Gastroesophageal sphincter (tissue), 4 donors: ENCODE results near the gene SLC26A4. TPM values are rescaled to one million over a fixed set of nuclear protein-coding genes. Genes with fewer than 3 reads are reported as not detected.

ENCODE experiments used
- ATAC-seq: fragments of 150-250 bp; one replicate; pipeline ENCODE4 v1.9.1; 2016; ENCODE audit warnings: mild to moderate bottlenecking, moderate library complexity
- H3K27ac ChIP-seq, 4 donors: fragments of 200-600 bp; sonication (generic) in 3 of 4; 1 replicate in 3 of 4; 2 replicates in 1 of 4; pipeline ENCODE4 v1.5.1; 2016 to 2019
- H3K27me3 ChIP-seq: fragments of 200-600 bp; sonication (generic); one replicate; pipeline ENCODE4 v1.5.1; 2019
- H3K36me3 ChIP-seq, 2 donors: fragments of 200-600 bp; sonication (generic); one replicate each; pipeline ENCODE4 v1.5.1; 2019; ENCODE audit warnings: control low read depth in 1 of 2
- H3K4me1 ChIP-seq, 3 donors: fragments of 200-600 bp; sonication (generic); 1 replicate in 2 of 3; 2 replicates in 1 of 3; pipeline ENCODE4 v1.5.1; 2016 to 2019; ENCODE audit warnings: control low read depth in 2 of 3
- H3K4me3 ChIP-seq, 2 donors: fragments of 200-600 bp; sonication (generic); one replicate each; pipeline ENCODE4 v1.5.1; 2019; ENCODE audit warnings: mild to moderate bottlenecking in 1 of 2, moderate library complexity in 1 of 2
- H3K9me3 ChIP-seq, 3 donors: fragments of 200-600 bp; sonication (generic); one replicate each; pipeline ENCODE4 v1.5.1; 2017 to 2019; ENCODE audit warnings: control low read depth in 2 of 3
- CTCF ChIP-seq, 4 experiments: fragments of 200-600 bp in 2 of 4; fragments of 450-650 bp in 2 of 4; sonication (generic) in 1 of 4; IDR thresholded peaks; one replicate each; pipeline ENCODE4 v1.5.1; 2017 to 2019; ENCODE audit warnings: antibody characterized with exemption in 4 of 4, mild to moderate bottlenecking in 2 of 4, moderate library complexity in 2 of 4
- EP300 ChIP-seq: sonication (generic); formaldehyde crosslinking; IDR thresholded peaks from one replicate; pipeline ENCODE4 v1.6.1; 2017; ENCODE audit warnings: antibody characterized with exemption, mild to moderate bottlenecking
- POLR2A ChIP-seq, 2 donors: fragments of 450-650 bp; IDR thresholded peaks; one replicate each; pipeline ENCODE4 v1.6.1; 2017; ENCODE audit warnings: antibody characterized with exemption in 2 of 2, mild to moderate bottlenecking in 2 of 2, moderate library complexity in 1 of 2
- POLR2AphosphoS5 ChIP-seq: sonication (generic); formaldehyde crosslinking; IDR thresholded peaks from one replicate; pipeline ENCODE4 v1.6.1; 2017; ENCODE audit warnings: antibody characterized with exemption
- WGBS, 2 donors: methylation state at CpG; one replicate each; pipeline ENCODE4 v1.1.5; 2018; ENCODE audit warnings: low coverage in 1 of 2; 5-methylcytosine and 5-hydroxymethylcytosine counted together
- total RNA-seq, 4 donors: library from RNA; depleted of rRNA; stranded (reverse); fragments of >200 nt; gene quantifications; one replicate each; pipeline ENCODE4 v1.1.0, GENCODE V29; 2016

Gene SLC26A4
- total RNA-seq, 4 donors from 2014 or later = 0.42 to 6.1 (median 1.4) TPM

DNA sequence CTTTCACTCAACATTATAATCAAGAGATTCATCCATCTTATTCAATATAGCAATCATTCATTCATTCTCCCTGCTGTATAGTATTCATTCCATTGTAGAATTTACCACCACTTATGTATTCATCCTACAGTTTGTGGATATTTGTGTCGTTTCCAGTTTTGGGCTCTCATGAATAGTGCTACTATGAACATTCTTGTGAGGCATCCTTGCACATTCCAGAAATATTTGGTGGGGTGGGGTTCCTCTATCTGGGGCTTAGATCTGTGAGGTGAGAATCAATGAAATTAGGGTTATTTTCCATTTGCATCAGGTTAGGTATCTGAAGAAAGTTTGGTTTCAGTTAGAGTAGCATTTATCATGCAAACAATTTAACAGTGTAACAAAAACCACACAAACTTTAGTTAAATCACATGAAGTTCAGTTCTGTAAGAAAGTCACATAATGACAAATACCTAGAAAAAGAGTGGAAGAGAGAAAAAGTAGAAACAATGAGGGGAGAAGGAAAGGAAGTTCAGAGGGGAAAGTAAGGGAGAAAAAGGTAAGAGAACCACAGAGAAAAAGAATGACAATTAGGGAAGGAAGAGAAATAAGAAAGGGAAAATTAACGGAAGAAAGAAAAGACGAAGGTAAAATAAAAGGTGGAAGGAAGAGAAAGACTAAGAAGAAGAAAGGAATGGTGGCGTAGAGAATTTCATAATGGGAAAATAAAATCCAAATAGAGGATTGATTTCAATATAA lies 58.0 kb downstream of the SLC26A4 start:
- no peak for TF ChIP-seq EP300
- no peak for TF ChIP-seq POLR2AphosphoS5
- TF ChIP-seq CTCF (IDR thresholded peaks at IDR 0.05) = no peak
- no peak for TF ChIP-seq POLR2A (IDR thresholded peaks at IDR 0.05)
- Histone ChIP-seq H3K27ac (no peak overlapping the region), H3K4me3 (no peak overlapping the region), H3K36me3 (no peaks in the 10 kb centered on the region), H3K4me1 (no peaks in the 10 kb centered on the region), H3K27me3 (no peaks in the 10 kb centered on the region), H3K9me3 (no peaks in the 10 kb centered on the region)
- 74 to 76% methylated on average over 4 of the region's 4 CpGs for WGBS, 2 donors
- no peak for ATAC-seq

GRCh38 chr7:107721286-107721685 lies 60.7 kb downstream of the SLC26A4 start:
- Histone ChIP-seq H3K27me3 (no peaks in the 10 kb centered on the region), H3K9me3 (no peaks in the 10 kb centered on the region), H3K4me3 (no peak overlapping the region), H3K4me1 (no peaks in the 10 kb centered on the region), H3K36me3 (no peaks in the 10 kb centered on the region), H3K27ac (no peak overlapping the region)
- TF ChIP-seq EP300 = no peak
- no peak for TF ChIP-seq CTCF (IDR thresholded peaks at IDR 0.05)
- no peak for TF ChIP-seq POLR2A (IDR thresholded peaks at IDR 0.05)
- no peak for TF ChIP-seq POLR2AphosphoS5
- WGBS, 2 donors = 55 to 68% methylated on average over 1 of the region's 1 CpG
- ATAC-seq = no peak

DNA sequence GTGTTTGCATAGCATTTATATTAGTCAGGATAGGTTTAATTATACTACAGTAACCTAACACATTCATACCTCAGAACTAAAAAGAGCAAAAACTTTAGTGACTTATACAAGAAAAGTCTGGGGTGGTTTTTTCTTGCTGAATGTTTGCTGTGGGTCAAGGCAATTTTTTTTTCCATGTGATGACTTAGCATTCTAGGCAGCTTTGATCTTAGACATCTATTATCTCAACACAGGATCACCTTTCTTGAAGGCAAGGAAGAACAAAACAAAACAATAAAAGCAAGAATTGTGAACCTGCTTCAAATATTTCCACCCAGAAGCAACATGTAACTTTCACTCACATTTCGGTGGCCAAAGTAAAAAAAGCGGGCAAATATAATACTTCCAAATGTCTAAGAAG lies 62.6 kb downstream of the SLC26A4 start:
- no peak for ATAC-seq
- Histone ChIP-seq H3K9me3 (no peaks in the 10 kb centered on the region), H3K4me1 (no peaks in the 10 kb centered on the region), H3K27ac (no peak overlapping the region), H3K4me3 (no peak overlapping the region), H3K27me3 (peaks cover 9% of the 10 kb centered on the region), H3K36me3 (no peaks in the 10 kb centered on the region)
- 90 to 94% methylated on average over 2 of the region's 2 CpGs for WGBS, 2 donors
- TF ChIP-seq POLR2A (IDR thresholded peaks at IDR 0.05) = no peak
- no peak for TF ChIP-seq CTCF (IDR thresholded peaks at IDR 0.05)
- TF ChIP-seq POLR2AphosphoS5 = no peak
- no peak for TF ChIP-seq EP300

GRCh38 chr7:107725138-107725740 lies 64.6 kb downstream of the SLC26A4 start:
- WGBS, 2 donors = 0 to 20% methylated on average over 3 to 4 of the region's 4 CpGs
- no peak for ATAC-seq
- Histone ChIP-seq H3K27ac (no peak overlapping the region), H3K4me3 (no peak overlapping the region), H3K9me3 (no peaks in the 10 kb centered on the region), H3K4me1 (no peaks in the 10 kb centered on the region), H3K36me3 (no peaks in the 10 kb centered on the region), H3K27me3 (peaks cover 10% of the 10 kb centered on the region)
- TF ChIP-seq POLR2AphosphoS5 = no peak
- peak; percentile 63 to 77 (median 74) for TF ChIP-seq CTCF (IDR thresholded peaks at IDR 0.05)
- no peak for TF ChIP-seq POLR2A (IDR thresholded peaks at IDR 0.05)
- no peak for TF ChIP-seq EP300
